Tibial nerve (tissue), 4 donors: ENCODE results near the gene MFSD6L.

Experiments used
- CTCF ChIP-seq, 5 experiments: fragments of 200-600 bp in 3 of 5; fragments of 450-650 bp in 2 of 5; sonication (generic) in 3 of 5; IDR thresholded peaks; one replicate each; pipeline ENCODE4 v1.5.1; 2016 to 2019; ENCODE audit warnings: antibody characterized with exemption in 5 of 5, mild to moderate bottlenecking in 3 of 5, moderate library complexity in 2 of 5
- EP300 ChIP-seq, 2 donors: sonication (generic); formaldehyde crosslinking; IDR thresholded peaks; one replicate each; pipeline ENCODE4 v1.6.1; 2017; ENCODE audit warnings: antibody characterized with exemption in 2 of 2, mild to moderate bottlenecking in 1 of 2
- POLR2A ChIP-seq, 2 donors: fragments of 450-650 bp; IDR thresholded peaks; one replicate each; pipeline ENCODE4 v1.6.1; 2017; ENCODE audit warnings: antibody characterized with exemption in 2 of 2, mild to moderate bottlenecking in 2 of 2, moderate library complexity in 2 of 2

DNA sequence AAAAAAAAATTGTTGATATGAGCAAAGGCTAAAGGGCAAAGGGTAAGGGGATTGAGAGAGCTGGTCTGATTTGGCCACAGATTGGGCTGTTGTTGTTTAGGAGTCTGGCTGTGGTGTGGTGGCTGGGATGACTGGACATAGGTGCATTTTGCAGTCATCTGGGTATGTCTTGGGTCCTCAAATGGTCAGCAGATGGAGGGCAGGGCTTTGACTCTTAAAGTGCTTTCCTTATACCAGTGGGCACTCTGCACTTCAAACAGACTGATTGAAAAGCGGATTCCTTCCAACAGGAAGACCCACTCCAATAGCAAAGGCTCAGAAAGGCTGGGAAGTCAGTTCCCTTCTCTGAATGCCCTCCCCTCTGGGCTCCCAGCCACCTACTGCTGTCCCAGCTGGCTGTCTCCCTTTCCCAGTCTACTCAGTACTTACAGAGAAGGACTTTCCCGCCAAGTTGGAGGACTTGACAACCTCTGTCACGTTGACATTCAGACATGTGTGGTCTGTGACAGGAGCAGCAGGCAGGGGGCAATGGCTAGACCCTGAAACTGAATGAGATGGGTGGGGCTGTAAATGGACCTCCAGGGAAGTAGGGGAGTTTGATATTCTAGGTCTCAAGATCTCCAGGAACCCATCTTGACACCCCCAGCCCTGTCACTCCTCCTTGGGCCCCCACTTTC, 19.6 kb upstream of the MFSD6L start:
- TF ChIP-seq CTCF (IDR thresholded peaks at IDR 0.05) (no peak), POLR2A (IDR thresholded peaks at IDR 0.05) (no peak), EP300 (IDR thresholded peaks at IDR 0.05) (no peak)
